Measurements from ENCODE around the gene C1QA. TPM values are rescaled to one million over a fixed set of nuclear protein-coding genes. Genes with fewer than 3 reads are reported as not detected.

C1QA gene
- 100 to 1,000 TPM in 2 of 4 donors, 10 to 100 TPM in 2; 25.7 to 215 (median 108) TPM for polyA plus RNA-seq
- long read RNA-seq, donor 1, result 0 reads
- long read RNA-seq, donor 2, transcript C1QA-202 (2 exons, 976 nt), result minor isoform, 6 of 24 reads
- long read RNA-seq, donor 2, transcript C1QA-201 (3 exons, 1,143 nt), result major isoform, 18 of 24 reads
- long read RNA-seq, donor 2, partial matches to known transcripts, result 0 of 24 reads
- long read RNA-seq, donor 2, other reads (novel, unspliced or antisense), result 0 of 24 reads
- long read RNA-seq, donor 3, transcript C1QA-201 (3 exons, 1,143 nt), result major isoform, 37 of 99 reads
- long read RNA-seq, donor 3, transcript C1QA-202 (2 exons, 976 nt), result minor isoform, 10 of 99 reads
- long read RNA-seq, donor 3, partial matches to known transcripts, result 52 of 99 reads
- long read RNA-seq, donor 3, other reads (novel, unspliced or antisense), result 0 of 99 reads
- long read RNA-seq, donor 4, result 0 reads
- long read RNA-seq, donor 5, transcript C1QA-201 (3 exons, 1,143 nt), result major isoform, 20 of 39 reads
- long read RNA-seq, donor 5, partial matches to known transcripts, result 16 of 39 reads
- long read RNA-seq, donor 5, other reads (novel, unspliced or antisense), result 0 of 39 reads
- long read RNA-seq, donor 6, transcript C1QA-202 (2 exons, 976 nt), result minor isoform, 10 of 104 reads
- long read RNA-seq, donor 6, transcript C1QA-201 (3 exons, 1,143 nt), result major isoform, 48 of 104 reads
- long read RNA-seq, donor 6, partial matches to known transcripts, result 46 of 104 reads
- long read RNA-seq, donor 6, other reads (novel, unspliced or antisense), result 0 of 104 reads
- long read RNA-seq, donor 7, result 0 reads
- long read RNA-seq, donor 8, result 0 reads
- long read RNA-seq, donor 9, transcript C1QA-201 (3 exons, 1,143 nt), result major isoform, 10 of 17 reads
- long read RNA-seq, donor 9, partial matches to known transcripts, result 5 of 17 reads
- long read RNA-seq, donor 9, other reads (novel, unspliced or antisense), result 0 of 17 reads
- long read RNA-seq, donor 10, transcript C1QA-201 (3 exons, 1,143 nt), result major isoform, 23 of 26 reads
- long read RNA-seq, donor 10, partial matches to known transcripts, result 0 of 26 reads
- long read RNA-seq, donor 10, other reads (novel, unspliced or antisense), result 0 of 26 reads

DNA sequence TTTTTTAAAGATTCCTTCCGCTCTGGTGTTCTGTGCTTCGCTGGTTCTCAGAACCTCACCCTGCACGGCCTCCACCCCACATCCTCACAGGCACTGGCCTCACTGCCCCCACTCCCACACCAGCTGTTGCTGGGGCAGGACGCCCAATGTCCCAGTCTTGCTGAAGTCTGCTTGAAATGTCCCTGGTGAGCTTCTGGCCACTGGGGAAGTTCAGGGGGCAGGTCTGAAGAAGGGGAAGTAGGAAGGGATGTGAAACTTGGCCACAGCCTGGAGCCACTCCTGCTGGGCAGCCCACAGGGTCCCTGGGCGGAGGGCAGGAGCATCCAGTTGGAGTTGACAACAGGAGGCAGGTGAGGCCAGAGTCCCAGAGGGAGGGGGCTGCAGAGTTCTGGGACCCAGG is at the start of gene C1QA:
Gene C1QA, plus strand, starts transcription at position 276 of the 400 bp plus-strand sequence. CDS start 989 bp downstream, outside the sequence.
- FAIRE-seq (no peak), DNase-seq (no peak)
- Histone ChIP-seq H3K4me3 (ENCODE audit: low read depth in 1 of 3, low read length in 3 of 3) (peak within 1 kb of the TSS in 1 of 3 donors; percentile 15), H3K4me1 (ENCODE audit: control insufficient read depth in 3 of 3, insufficient read depth in 2 of 3, low read depth in 1 of 3, low read length in 2 of 3) (no peaks in the 10 kb centered on the region), H3K9me3 (ENCODE audit: control insufficient read depth in 2 of 2, insufficient read depth in 1 of 2, low read depth in 1 of 2, low read length in 1 of 2) (peaks cover 0 to 6% of the 10 kb centered on the region in 2 donors), H3K27me3 (ENCODE audit: control insufficient read depth in 3 of 3, insufficient read depth in 3 of 3, low read length in 3 of 3) (peaks cover 0 to 6% (median 0%) of the 10 kb centered on the region in 3 donors), H3K36me3 (ENCODE audit: control insufficient read depth in 3 of 3, insufficient read depth in 2 of 3, low read depth in 1 of 3, low read length in 3 of 3) (no peaks in the 10 kb centered on the region), H3K27ac (ENCODE audit: low read depth in 1 of 3, low read length in 2 of 3) (peak within 1 kb of the TSS in 1 of 3 donors; percentile 48)
- WGBS, 3 donors, result 36 to 62% (median 57%) methylated on average over 5 of the region's 5 CpGs

DNA sequence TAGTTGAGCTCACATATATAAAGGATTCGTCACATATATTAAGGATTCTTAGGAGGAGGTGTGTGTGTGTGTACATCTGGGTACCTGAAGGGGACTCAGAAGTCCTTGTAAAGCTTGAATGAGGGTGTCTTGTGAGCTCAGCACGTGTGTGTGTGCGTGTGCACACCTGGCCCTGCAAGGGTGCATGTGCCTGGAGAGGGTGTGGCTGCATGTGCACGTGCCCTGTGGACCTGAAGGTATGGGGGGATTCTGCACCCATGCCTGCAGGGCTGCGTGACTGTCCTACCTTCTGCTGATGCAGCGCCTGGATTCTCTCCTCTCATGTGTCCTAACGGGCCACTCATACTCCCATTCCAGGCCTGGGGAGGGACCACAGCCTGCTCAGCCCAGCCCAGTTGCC is 49.2 kb upstream of the C1QA start:
- Histone ChIP-seq H3K9me3 (ENCODE audit: control insufficient read depth in 2 of 2, insufficient read depth in 1 of 2, low read depth in 1 of 2, low read length in 1 of 2) (no peaks in the 10 kb centered on the region), H3K27me3 (ENCODE audit: control insufficient read depth in 3 of 3, insufficient read depth in 3 of 3, low read length in 3 of 3) (no peaks in the 10 kb centered on the region), H3K27ac (ENCODE audit: low read depth in 1 of 3, low read length in 2 of 3) (no peak overlapping the region), H3K4me1 (ENCODE audit: control insufficient read depth in 3 of 3, insufficient read depth in 2 of 3, low read depth in 1 of 3, low read length in 2 of 3) (no peaks in the 10 kb centered on the region), H3K4me3 (ENCODE audit: low read depth in 1 of 3, low read length in 3 of 3) (no peak overlapping the region), H3K36me3 (ENCODE audit: control insufficient read depth in 3 of 3, insufficient read depth in 2 of 3, low read depth in 1 of 3, low read length in 3 of 3) (no peaks in the 10 kb centered on the region)
- 36 to 72% (median 54%) methylated on average over 7 of the region's 7 CpGs for WGBS, 3 donors
- FAIRE-seq (no peak), DNase-seq (no peak)

DNA sequence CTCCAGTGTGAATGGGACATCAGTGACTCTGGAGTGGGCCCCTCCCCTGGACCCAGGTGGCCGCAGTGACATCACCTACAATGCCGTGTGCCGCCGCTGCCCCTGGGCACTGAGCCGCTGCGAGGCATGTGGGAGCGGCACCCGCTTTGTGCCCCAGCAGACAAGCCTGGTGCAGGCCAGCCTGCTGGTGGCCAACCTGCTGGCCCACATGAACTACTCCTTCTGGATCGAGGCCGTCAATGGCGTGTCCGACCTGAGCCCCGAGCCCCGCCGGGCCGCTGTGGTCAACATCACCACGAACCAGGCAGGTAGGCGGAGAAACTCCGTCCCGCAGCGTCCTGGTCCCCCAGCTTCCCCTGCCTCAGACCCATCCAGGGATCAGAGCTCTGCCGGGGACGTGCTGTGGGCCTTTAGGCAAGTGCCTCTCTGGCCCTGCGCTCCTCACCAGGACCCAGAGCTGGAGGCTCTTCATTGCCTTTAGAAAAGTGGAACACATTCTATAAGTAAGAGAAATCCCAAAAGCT is 47.5 kb upstream of the C1QA start:
- Histone ChIP-seq H3K9me3 (ENCODE audit: control insufficient read depth in 2 of 2, insufficient read depth in 1 of 2, low read depth in 1 of 2, low read length in 1 of 2) (no peaks in the 10 kb centered on the region), H3K4me1 (ENCODE audit: control insufficient read depth in 3 of 3, insufficient read depth in 2 of 3, low read depth in 1 of 3, low read length in 2 of 3) (no peaks in the 10 kb centered on the region), H3K4me3 (ENCODE audit: low read depth in 1 of 3, low read length in 3 of 3) (no peak overlapping the region), H3K27me3 (ENCODE audit: control insufficient read depth in 3 of 3, insufficient read depth in 3 of 3, low read length in 3 of 3) (peaks cover 0 to 11% (median 0%) of the 10 kb centered on the region in 3 donors), H3K27ac (ENCODE audit: low read depth in 1 of 3, low read length in 2 of 3) (no peak overlapping the region), H3K36me3 (ENCODE audit: control insufficient read depth in 3 of 3, insufficient read depth in 2 of 3, low read depth in 1 of 3, low read length in 3 of 3) (no peaks in the 10 kb centered on the region)
- DNase-seq, result no peak
- FAIRE-seq, result no peak
- 84 to 92% (median 85%) methylated on average over 24 of the region's 24 CpGs for WGBS, 3 donors

GRCh38 chr1:22591576-22591975 is 44.9 kb upstream of the C1QA start:
- Histone ChIP-seq H3K4me1 (ENCODE audit: control insufficient read depth in 3 of 3, insufficient read depth in 2 of 3, low read depth in 1 of 3, low read length in 2 of 3) (no peaks in the 10 kb centered on the region), H3K9me3 (ENCODE audit: control insufficient read depth in 2 of 2, insufficient read depth in 1 of 2, low read depth in 1 of 2, low read length in 1 of 2) (no peaks in the 10 kb centered on the region), H3K36me3 (ENCODE audit: control insufficient read depth in 3 of 3, insufficient read depth in 2 of 3, low read depth in 1 of 3, low read length in 3 of 3) (no peaks in the 10 kb centered on the region), H3K27me3 (ENCODE audit: control insufficient read depth in 3 of 3, insufficient read depth in 3 of 3, low read length in 3 of 3) (peaks cover 0 to 11% (median 2%) of the 10 kb centered on the region in 3 donors), H3K4me3 (ENCODE audit: low read depth in 1 of 3, low read length in 3 of 3) (no peak overlapping the region), H3K27ac (ENCODE audit: low read depth in 1 of 3, low read length in 2 of 3) (no peak overlapping the region)
- FAIRE-seq (no peak), DNase-seq (no peak)
- 62 to 74% (median 70%) methylated on average over 8 of the region's 8 CpGs for WGBS, 3 donors

DNA sequence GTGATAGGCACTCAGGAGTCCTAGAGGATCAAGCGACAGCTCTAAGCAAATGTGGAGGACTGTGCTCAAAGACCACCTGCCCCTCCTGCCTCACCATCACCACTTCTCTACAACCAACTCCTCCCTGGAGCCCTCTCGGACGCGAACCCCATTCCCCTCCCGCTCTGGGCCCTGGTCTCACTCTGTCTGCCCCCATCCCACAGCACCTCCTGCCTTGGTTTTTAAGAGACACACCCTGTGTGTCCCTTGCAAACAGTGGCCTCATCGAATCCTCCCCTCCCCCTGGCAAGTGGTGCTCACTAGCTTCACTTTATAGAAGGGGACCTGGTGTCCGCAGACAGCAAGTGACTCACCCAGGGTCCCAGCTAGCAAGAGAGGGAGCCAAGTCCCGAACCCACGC is 44.4 kb upstream of the C1QA start:
- 80 to 89% (median 84%) methylated on average over 9 of the region's 9 CpGs for WGBS, 3 donors

DNA sequence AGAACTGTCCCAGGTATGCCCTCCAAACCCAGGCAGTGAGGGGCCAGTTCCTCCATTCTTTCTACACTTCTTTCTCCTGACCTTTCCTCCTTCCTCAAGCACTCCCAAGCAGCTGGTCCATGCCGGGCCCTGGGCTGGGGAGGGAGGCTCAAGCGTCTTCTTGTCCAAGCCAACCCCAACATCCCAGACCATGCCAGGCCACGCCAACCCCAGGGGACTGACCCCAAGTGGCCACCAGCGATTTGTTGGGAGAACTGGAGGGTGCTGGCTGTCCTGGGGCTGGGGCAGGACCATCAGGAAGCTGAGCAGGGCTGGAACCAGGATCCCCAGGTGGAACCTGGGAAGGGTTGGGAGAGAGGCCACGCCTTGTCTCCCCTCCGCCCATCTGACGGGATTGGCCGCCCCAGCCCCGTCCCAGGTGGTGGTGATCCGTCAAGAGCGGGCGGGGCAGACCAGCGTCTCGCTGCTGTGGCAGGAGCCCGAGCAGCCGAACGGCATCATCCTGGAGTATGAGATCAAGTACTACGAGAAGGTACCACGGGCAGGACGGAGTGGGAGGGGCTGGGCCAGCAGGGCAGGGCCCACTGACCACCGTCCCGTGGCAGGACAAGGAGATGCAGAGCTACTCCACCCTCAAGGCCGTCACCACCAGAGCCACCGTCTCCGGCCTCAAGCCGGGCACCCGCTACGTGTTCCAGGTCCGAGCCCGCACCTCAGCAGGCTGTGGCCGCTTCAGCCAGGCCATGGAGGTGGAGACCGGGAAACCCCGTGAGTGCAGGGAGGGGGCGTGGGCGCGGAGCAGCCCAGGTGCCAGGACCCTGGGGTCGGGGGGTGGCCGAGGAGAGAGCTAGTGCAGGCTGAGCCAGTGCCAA is 43.3 kb upstream of the C1QA start:
- peaks cover 0 to 11% (median 2%) of the 10 kb centered on the region in 3 donors for H3K27me3 ChIP-seq (ENCODE audit: control insufficient read depth in 3 of 3, insufficient read depth in 3 of 3, low read length in 3 of 3)
- H3K4me1 ChIP-seq (ENCODE audit: control insufficient read depth in 3 of 3, insufficient read depth in 2 of 3, low read depth in 1 of 3, low read length in 2 of 3), result no peaks in the 10 kb centered on the region
- WGBS, 3 donors, result 24 to 45% (median 25%) methylated on average over 31 to 38 of the region's 38 CpGs
- no peak overlapping the region for H3K27ac ChIP-seq (ENCODE audit: low read depth in 1 of 3, low read length in 2 of 3)
- DNase-seq (peak; percentile 17 to 21), FAIRE-seq (no peak)
- no peaks in the 10 kb centered on the region for H3K9me3 ChIP-seq (ENCODE audit: control insufficient read depth in 2 of 2, insufficient read depth in 1 of 2, low read depth in 1 of 2, low read length in 1 of 2)
- no peaks in the 10 kb centered on the region for H3K36me3 ChIP-seq (ENCODE audit: control insufficient read depth in 3 of 3, insufficient read depth in 2 of 3, low read depth in 1 of 3, low read length in 3 of 3)
- no peak overlapping the region for H3K4me3 ChIP-seq (ENCODE audit: low read depth in 1 of 3, low read length in 3 of 3)

More for the DNA sequence above, 44.4 kb upstream of the C1QA start:
- DNase-seq, result no peak
- Histone ChIP-seq H3K4me1 (ENCODE audit: control insufficient read depth in 3 of 3, insufficient read depth in 2 of 3, low read depth in 1 of 3, low read length in 2 of 3) (no peaks in the 10 kb centered on the region), H3K27ac (ENCODE audit: low read depth in 1 of 3, low read length in 2 of 3) (no peak overlapping the region), H3K4me3 (ENCODE audit: low read depth in 1 of 3, low read length in 3 of 3) (no peak overlapping the region), H3K9me3 (ENCODE audit: control insufficient read depth in 2 of 2, insufficient read depth in 1 of 2, low read depth in 1 of 2, low read length in 1 of 2) (no peaks in the 10 kb centered on the region), H3K27me3 (ENCODE audit: control insufficient read depth in 3 of 3, insufficient read depth in 3 of 3, low read length in 3 of 3) (peaks cover 0 to 11% (median 2%) of the 10 kb centered on the region in 3 donors), H3K36me3 (ENCODE audit: control insufficient read depth in 3 of 3, insufficient read depth in 2 of 3, low read depth in 1 of 3, low read length in 3 of 3) (no peaks in the 10 kb centered on the region)
- FAIRE-seq, result no peak

GRCh38 chr1:22594396-22594795 is 42.0 kb upstream of the C1QA start:
- WGBS, 3 donors, result 73 to 74% (median 74%) methylated on average over 10 of the region's 10 CpGs
- H3K36me3 ChIP-seq (ENCODE audit: control insufficient read depth in 3 of 3, insufficient read depth in 2 of 3, low read depth in 1 of 3, low read length in 3 of 3), result no peaks in the 10 kb centered on the region
- FAIRE-seq (no peak), DNase-seq (no peak)
- H3K27me3 ChIP-seq (ENCODE audit: control insufficient read depth in 3 of 3, insufficient read depth in 3 of 3, low read length in 3 of 3), result peaks cover 0 to 11% (median 2%) of the 10 kb centered on the region in 3 donors
- no peaks in the 10 kb centered on the region for H3K9me3 ChIP-seq (ENCODE audit: control insufficient read depth in 2 of 2, insufficient read depth in 1 of 2, low read depth in 1 of 2, low read length in 1 of 2)
- no peak overlapping the region for H3K4me3 ChIP-seq (ENCODE audit: low read depth in 1 of 3, low read length in 3 of 3)
- no peak overlapping the region for H3K27ac ChIP-seq (ENCODE audit: low read depth in 1 of 3, low read length in 2 of 3)
- no peaks in the 10 kb centered on the region for H3K4me1 ChIP-seq (ENCODE audit: control insufficient read depth in 3 of 3, insufficient read depth in 2 of 3, low read depth in 1 of 3, low read length in 2 of 3)

Data from small intestine (tissue), 16 donors.